HepG2 (cell line): ENCODE data around the gene NOM1. TPM values are rescaled to one million over a fixed set of nuclear protein-coding genes. Genes with fewer than 3 reads are reported as not detected.

Source experiments
- BHLHE40 ChIP-seq: IDR thresholded peaks from 2 replicates; pipeline ENCODE4 v1.6.1; 2011; ENCODE audit warnings: low read length, improper control_type of control experiment
- DNMT1 ChIP-seq: sonication (generic); formaldehyde crosslinking; IDR thresholded peaks from 2 replicates; pipeline ENCODE4 v1.5.1; 2020; ENCODE audit warnings: mild to moderate bottlenecking, missing genetic modification reagents
- GLMP ChIP-seq: sonication (generic); formaldehyde crosslinking; IDR thresholded peaks from 2 replicates; pipeline ENCODE4 v1.9.0; 2021; ENCODE audit warnings: missing genetic modification reagents, mild to moderate bottlenecking, borderline replicate concordance
- GMEB1 ChIP-seq: sonication (generic); formaldehyde crosslinking; IDR thresholded peaks from 2 replicates; pipeline ENCODE4 v1.5.1; 2020; ENCODE audit warnings: missing genetic modification reagents, mild to moderate bottlenecking, borderline replicate concordance
- HES4 ChIP-seq: sonication (generic); formaldehyde crosslinking; IDR thresholded peaks from 2 replicates; pipeline ENCODE4 v1.9.0; 2021; ENCODE audit warnings: mild to moderate bottlenecking, missing genetic modification reagents, borderline replicate concordance
- HNRNPLL ChIP-seq: fragments of 200-400 bp; formaldehyde crosslinking; IDR thresholded peaks from 2 replicates; pipeline ENCODE4 v1.6.1; 2017; ENCODE audit warnings: mild to moderate bottlenecking, low read depth, low read length; ENCODE audit not compliant: poor library complexity, severe bottlenecking
- HOXA3 ChIP-seq: sonication (generic); formaldehyde crosslinking; IDR thresholded peaks from 2 replicates; pipeline ENCODE4 v1.5.0; 2020; ENCODE audit warnings: missing genetic modification reagents
- IKZF1 ChIP-seq: fragments of 450-650 bp; IDR thresholded peaks from 2 replicates; pipeline ENCODE4 v1.7.1; 2016
- JUNB ChIP-seq: sonication (generic); formaldehyde crosslinking; IDR thresholded peaks from 2 replicates; pipeline ENCODE4 v1.8.0; 2022; ENCODE audit warnings: missing genetic modification reagents, mild to moderate bottlenecking, borderline replicate concordance
- KDM5A ChIP-seq: fragments of 200-600 bp; sonication (generic); IDR thresholded peaks from 2 replicates; pipeline ENCODE4 v1.7.0; 2018; ENCODE audit warnings: antibody characterized with exemption, mild to moderate bottlenecking, low read length, borderline replicate concordance
- MTA3 ChIP-seq: sonication (generic); formaldehyde crosslinking; IDR thresholded peaks from 2 replicates; pipeline ENCODE4 v1.4.0; 2020; ENCODE audit warnings: missing genetic modification reagents
- MTF1 ChIP-seq: sonication (generic); formaldehyde crosslinking; IDR thresholded peaks from 2 replicates; pipeline ENCODE4 v1.5.0; 2020; ENCODE audit warnings: missing genetic modification reagents
- PITX1 ChIP-seq: sonication (generic); formaldehyde crosslinking; IDR thresholded peaks from 2 replicates; pipeline ENCODE4 v1.5.1; 2020; ENCODE audit warnings: mild to moderate bottlenecking, missing genetic modification reagents
- PRMT3 ChIP-seq: sonication (generic); formaldehyde crosslinking; IDR thresholded peaks from 2 replicates; pipeline ENCODE4 v1.8.1; 2022; ENCODE audit warnings: low read depth, mild to moderate bottlenecking, moderate library complexity, missing genetic modification reagents, borderline replicate concordance
- SOX5 ChIP-seq: IDR thresholded peaks from 2 replicates; pipeline ENCODE4 v1.6.1; 2016; ENCODE audit warnings: borderline replicate concordance
- TAF1 ChIP-seq: sonication (generic); formaldehyde crosslinking; IDR thresholded peaks from 2 replicates; pipeline ENCODE4 v1.4.0; 2020; ENCODE audit warnings: missing genetic modification reagents
- ZKSCAN1 ChIP-seq: fragments of 150-350 bp; IDR thresholded peaks from 2 replicates; pipeline ENCODE4 v1.6.1; 2014; ENCODE audit warnings: low read length
- ZNF101 ChIP-seq: sonication (generic); formaldehyde crosslinking; IDR thresholded peaks from 2 replicates; pipeline ENCODE4 v1.4.0; 2020; ENCODE audit warnings: mild to moderate bottlenecking, low read depth, missing genetic modification reagents, borderline replicate concordance
- ZNF225 ChIP-seq: sonication (generic); formaldehyde crosslinking; IDR thresholded peaks from 2 replicates; pipeline ENCODE4 v1.4.0; 2020; ENCODE audit warnings: mild to moderate bottlenecking, missing genetic modification reagents
- ZNF382 ChIP-seq: sonication (generic); formaldehyde crosslinking; IDR thresholded peaks from 2 replicates; pipeline ENCODE4 v1.5.0; 2020; ENCODE audit warnings: missing genetic modification reagents, mild to moderate bottlenecking, borderline replicate concordance
- ZNF619 ChIP-seq: sonication (generic); formaldehyde crosslinking; IDR thresholded peaks from 2 replicates; pipeline ENCODE4 v1.4.0; 2020; ENCODE audit warnings: mild to moderate bottlenecking, missing genetic modification reagents
- ZZZ3 ChIP-seq: sonication (generic); formaldehyde crosslinking; IDR thresholded peaks from 2 replicates; pipeline ENCODE4 v1.4.0; 2020; ENCODE audit warnings: missing genetic modification reagents, mild to moderate bottlenecking, borderline replicate concordance
- polyA plus RNA-seq, 8 experiments: library from polyadenylated mRNA; depleted of rRNA in 3 of 8; stranded (reverse) in 7 of 8; unstranded in 1 of 8; fragments of >200 nt; fragmentation: Illumina TruSeq in 4 of 8; extraction: Trizol in 4 of 8; gene quantifications; 2 replicates each; pipeline versions ENCODE4 v1.2.1 to v1.2.3, GENCODE V29; 2011 to 2016; ENCODE audit warnings: low read depth in 4 of 8, missing spikeins in 1 of 8, mixed read lengths in 1 of 8; ENCODE audit not compliant: insufficient read depth in 1 of 8
- total RNA-seq, 5 experiments: library from RNA; depleted of rRNA; stranded (reverse); fragments of >200 nt; fragmentation: Illumina TruSeq; extraction: Trizol; gene quantifications; 2 replicates each; pipeline ENCODE4 v1.2.3, GENCODE V29; 2016; ENCODE audit warnings: low read depth in 1 of 5
- TF ChIP-seq, protein P1 (sequence below): sonication (generic); formaldehyde crosslinking; IDR thresholded peaks from 2 replicates; pipeline ENCODE4 v1.4.0; 2020; ENCODE audit warnings: missing genetic modification reagents
- TF ChIP-seq, protein P2 (sequence below): sonication (generic); formaldehyde crosslinking; IDR thresholded peaks from 2 replicates; pipeline ENCODE4 v1.5.1; 2020; ENCODE audit warnings: mild to moderate bottlenecking, missing genetic modification reagents, moderate library complexity

NOM1 gene
- total and polyA plus RNA-seq, 2 of the 13 experiments (the other 11 are each of a cell fraction or from before 2014, with no cell fraction given), result 14.2 to 26.2 TPM

GRCh38 chr7:157009170-157009777, 59.8 kb downstream of the NOM1 start (continued):
- peak; percentile 61 for TF ChIP-seq TAF1 (CRISPR knock-in tag)
- TF ChIP-seq HNRNPLL, result no peak
- TF ChIP-seq, protein P1, sequence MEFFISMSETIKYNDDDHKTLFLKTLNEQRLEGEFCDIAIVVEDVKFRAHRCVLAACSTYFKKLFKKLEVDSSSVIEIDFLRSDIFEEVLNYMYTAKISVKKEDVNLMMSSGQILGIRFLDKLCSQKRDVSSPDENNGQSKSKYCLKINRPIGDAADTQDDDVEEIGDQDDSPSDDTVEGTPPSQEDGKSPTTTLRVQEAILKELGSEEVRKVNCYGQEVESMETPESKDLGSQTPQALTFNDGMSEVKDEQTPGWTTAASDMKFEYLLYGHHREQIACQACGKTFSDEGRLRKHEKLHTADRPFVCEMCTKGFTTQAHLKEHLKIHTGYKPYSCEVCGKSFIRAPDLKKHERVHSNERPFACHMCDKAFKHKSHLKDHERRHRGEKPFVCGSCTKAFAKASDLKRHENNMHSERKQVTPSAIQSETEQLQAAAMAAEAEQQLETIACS (CRISPR knock-in tag), result 0 out of 2 replicates have a peak, but pooled peaks have one; percentile 41
- no peak for TF ChIP-seq DNMT1
- no peak for TF ChIP-seq KDM5A
- no peak for TF ChIP-seq ZNF225 (CRISPR knock-in tag)
- no peak for TF ChIP-seq GLMP (CRISPR knock-in tag)
- peak; percentile 27; the same call in 1 of the 2 replicates for TF ChIP-seq HOXA3
- no peak for TF ChIP-seq MTF1 (CRISPR knock-in tag)
- no peak for TF ChIP-seq SOX5
- TF ChIP-seq MTA3 (CRISPR knock-in tag), result no peak
- TF ChIP-seq ZNF101 (CRISPR knock-in tag), result no peak
- TF ChIP-seq IKZF1, result no peak
- TF ChIP-seq ZNF382, result no peak
- TF ChIP-seq ZZZ3 (CRISPR knock-in tag), result no peak
- 0 out of 2 replicates have a peak, but pooled peaks have one; percentile 21 for TF ChIP-seq PITX1 (CRISPR knock-in tag)
- TF ChIP-seq, protein P2, sequence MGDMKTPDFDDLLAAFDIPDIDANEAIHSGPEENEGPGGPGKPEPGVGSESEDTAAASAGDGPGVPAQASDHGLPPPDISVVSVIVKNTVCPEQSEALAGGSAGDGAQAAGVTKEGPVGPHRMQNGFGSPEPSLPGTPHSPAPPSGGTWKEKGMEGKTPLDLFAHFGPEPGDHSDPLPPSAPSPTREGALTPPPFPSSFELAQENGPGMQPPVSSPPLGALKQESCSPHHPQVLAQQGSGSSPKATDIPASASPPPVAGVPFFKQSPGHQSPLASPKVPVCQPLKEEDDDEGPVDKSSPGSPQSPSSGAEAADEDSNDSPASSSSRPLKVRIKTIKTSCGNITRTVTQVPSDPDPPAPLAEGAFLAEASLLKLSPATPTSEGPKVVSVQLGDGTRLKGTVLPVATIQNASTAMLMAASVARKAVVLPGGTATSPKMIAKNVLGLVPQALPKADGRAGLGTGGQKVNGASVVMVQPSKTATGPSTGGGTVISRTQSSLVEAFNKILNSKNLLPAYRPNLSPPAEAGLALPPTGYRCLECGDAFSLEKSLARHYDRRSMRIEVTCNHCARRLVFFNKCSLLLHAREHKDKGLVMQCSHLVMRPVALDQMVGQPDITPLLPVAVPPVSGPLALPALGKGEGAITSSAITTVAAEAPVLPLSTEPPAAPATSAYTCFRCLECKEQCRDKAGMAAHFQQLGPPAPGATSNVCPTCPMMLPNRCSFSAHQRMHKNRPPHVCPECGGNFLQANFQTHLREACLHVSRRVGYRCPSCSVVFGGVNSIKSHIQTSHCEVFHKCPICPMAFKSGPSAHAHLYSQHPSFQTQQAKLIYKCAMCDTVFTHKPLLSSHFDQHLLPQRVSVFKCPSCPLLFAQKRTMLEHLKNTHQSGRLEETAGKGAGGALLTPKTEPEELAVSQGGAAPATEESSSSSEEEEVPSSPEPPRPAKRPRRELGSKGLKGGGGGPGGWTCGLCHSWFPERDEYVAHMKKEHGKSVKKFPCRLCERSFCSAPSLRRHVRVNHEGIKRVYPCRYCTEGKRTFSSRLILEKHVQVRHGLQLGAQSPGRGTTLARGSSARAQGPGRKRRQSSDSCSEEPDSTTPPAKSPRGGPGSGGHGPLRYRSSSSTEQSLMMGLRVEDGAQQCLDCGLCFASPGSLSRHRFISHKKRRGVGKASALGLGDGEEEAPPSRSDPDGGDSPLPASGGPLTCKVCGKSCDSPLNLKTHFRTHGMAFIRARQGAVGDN (CRISPR knock-in tag), result peak; percentile 72
- no peak for TF ChIP-seq PRMT3 (CRISPR knock-in tag)
- no peak for TF ChIP-seq ZNF619 (CRISPR knock-in tag)
- no peak for TF ChIP-seq GMEB1 (CRISPR knock-in tag)
- TF ChIP-seq ZKSCAN1, result no peak
- TF ChIP-seq BHLHE40, result no peak
- no peak for TF ChIP-seq JUNB
- TF ChIP-seq HES4, result no peak
